Uterus (tissue), 2 donors: ENCODE results near the gene NUP62.

Experiments used
- CTCF ChIP-seq, 4 experiments: fragments of 200-600 bp in 2 of 4; fragments of 450-650 bp in 2 of 4; sonication (generic) in 2 of 4; IDR thresholded peaks; one replicate each; pipeline ENCODE4 v1.5.1; 2016 to 2019; ENCODE audit warnings: antibody characterized with exemption in 4 of 4, mild to moderate bottlenecking in 2 of 4, moderate library complexity in 1 of 4
- POLR2A ChIP-seq, 2 donors: fragments of 450-650 bp; IDR thresholded peaks; one replicate each; pipeline ENCODE4 v1.6.1; 2016; ENCODE audit warnings: antibody characterized with exemption in 2 of 2, mild to moderate bottlenecking in 1 of 2, moderate library complexity in 1 of 2

GRCh38 chr19:49950956-49951526 is 21.7 kb upstream of the NUP62 start:
- no peak for TF ChIP-seq POLR2A (IDR thresholded peaks at IDR 0.05)
- no peak for TF ChIP-seq CTCF (IDR thresholded peaks at IDR 0.05)
